Cerebellar nuclear complex (tissue), 1 donor: ENCODE data around the gene NAV1.
"Not testable (repeated sequence)": the region's sequence is repeated elsewhere in the genome, so short reads cannot be mapped to it uniquely, and the experiment has no call there.

ENCODE experiments used
- DNase-seq, 2 experiments: peaks; one replicate each; lab custom pipeline; 2025; lab: John Stamatoyannopoulos, UW

The NAV1 gene

GRCh38 chr1:201520046-201520575, 18.8 kb upstream of the NAV1 start:
- not testable (repeated sequence) for DNase-seq

- no peak for DNase-seq
Observed at GRCh38 chr1:201525193-201525778, 13.6 kb upstream of the NAV1 start.

GRCh38 chr1:201527879-201528278, 11.0 kb upstream of the NAV1 start:
- no peak for DNase-seq

- no peak for DNase-seq
Observed at GRCh38 chr1:201528631-201529252, 10.2 kb upstream of the NAV1 start.

- no peak for DNase-seq
Observed at GRCh38 chr1:201530741-201531531, 8.0 kb upstream of the NAV1 start.

GRCh38 chr1:201531551-201532425, 7.1 kb upstream of the NAV1 start:
- DNase-seq = no peak

GRCh38 chr1:201533836-201534235, 5.1 kb upstream of the NAV1 start:
- DNase-seq = no peak

- DNase-seq = no peak
Observed at GRCh38 chr1:201535046-201535918, 3.6 kb upstream of the NAV1 start.

GRCh38 chr1:201535919-201536245, 3.0 kb upstream of the NAV1 start:
- DNase-seq = no peak

GRCh38 chr1:201536558-201536957, 2.4 kb upstream of the NAV1 start:
- DNase-seq = no peak

GRCh38 chr1:201537028-201537427, 1.9 kb upstream of the NAV1 start:
- no peak for DNase-seq

- no peak for DNase-seq
Observed at GRCh38 chr1:201537467-201537866, 1.5 kb upstream of the NAV1 start.

- no peak for DNase-seq
Observed at GRCh38 chr1:201537891-201538611, 876 bp upstream of the NAV1 start.

- no peak for DNase-seq
Observed at GRCh38 chr1:201539561-201540431, 869 bp downstream of the NAV1 start.

GRCh38 chr1:201540846-201541735, 2.2 kb downstream of the NAV1 start:
- no peak for DNase-seq

- no peak for DNase-seq
Observed at GRCh38 chr1:201542309-201543035, 3.5 kb downstream of the NAV1 start.

GRCh38 chr1:201543871-201544642, 5.1 kb downstream of the NAV1 start:
- DNase-seq = no peak
